ACC112 (cell line): ENCODE measurements around the gene ARRB1.
"Not testable (repeated sequence)": the region's sequence is repeated elsewhere in the genome, so short reads cannot be mapped to it uniquely, and the experiment has no call there.

Experiments
- H2AFZ ChIP-seq: fragments of 200-600 bp; sonication (generic); one replicate; pipeline ENCODE4 v1.6.0; 2017; ENCODE audit warnings: antibody characterized with exemption, low read length; ENCODE audit not compliant: unreplicated experiment
- H3K27ac ChIP-seq: fragments of 200-600 bp; sonication (generic); 2 replicates; pipeline ENCODE4 v1.5.1; 2014; ENCODE audit warnings: low read depth, mild to moderate bottlenecking, antibody characterized with exemption, low read length, moderate library complexity
- H3K27me3 ChIP-seq: fragments of 200-600 bp; sonication (generic); 2 replicates; pipeline ENCODE4 v1.6.1; 2014; ENCODE audit warnings: mild to moderate bottlenecking, antibody characterized with exemption, low read length, moderate library complexity, mixed read lengths; ENCODE audit not compliant: insufficient read depth
- H3K36me3 ChIP-seq: fragments of 200-600 bp; sonication (generic); 2 replicates; pipeline ENCODE4 v1.6.1; 2016; ENCODE audit warnings: mild to moderate bottlenecking, antibody characterized with exemption, low read length, moderate library complexity, mixed read lengths; ENCODE audit not compliant: insufficient read depth
- H3K4me1 ChIP-seq: fragments of 200-600 bp; sonication (generic); one replicate; pipeline ENCODE4 v1.6.1; 2016; ENCODE audit warnings: low read length, mixed read lengths; ENCODE audit not compliant: insufficient read depth, unreplicated experiment, control insufficient read depth
- H3K4me3 ChIP-seq: fragments of 200-600 bp; sonication (generic); 2 replicates; pipeline ENCODE4 v1.5.1; 2014; ENCODE audit warnings: mild to moderate bottlenecking, low read depth, low read length
- H3K79me2 ChIP-seq: fragments of 200-600 bp; sonication (generic); one replicate; pipeline ENCODE4 v1.6.0; 2016; ENCODE audit warnings: low read length; ENCODE audit not compliant: control insufficient read depth, unreplicated experiment, insufficient read depth

Gene ARRB1

GRCh38 chr11:75308986-75309385 lies 42.5 kb downstream of the ARRB1 start:
- Histone ChIP-seq H3K4me3 (no peak overlapping the region), H3K27ac (no peak overlapping the region), H3K4me1 (peaks cover 29% of the 10 kb centered on the region), H3K27me3 (no peaks in the 10 kb centered on the region), H3K36me3 (no peaks in the 10 kb centered on the region), H2AFZ (no peak overlapping the region), H3K79me2 (no peaks in the 10 kb centered on the region)

- no peaks in the 10 kb centered on the region for H3K79me2 ChIP-seq
- H3K4me1 ChIP-seq = peaks cover 21% of the 10 kb centered on the region
- H3K36me3 ChIP-seq = no peaks in the 10 kb centered on the region
- no peak overlapping the region for H3K27ac ChIP-seq
- no peaks in the 10 kb centered on the region for H3K27me3 ChIP-seq
- no peak overlapping the region for H3K4me3 ChIP-seq
- no peak overlapping the region for H2AFZ ChIP-seq
Observed at GRCh38 chr11:75308116-75308515, 43.3 kb downstream of the ARRB1 start.

- Histone ChIP-seq H3K79me2 (no peaks in the 10 kb centered on the region), H3K27ac (no peak overlapping the region), H3K4me1 (peaks cover 14% of the 10 kb centered on the region), H3K4me3 (no peak overlapping the region), H3K27me3 (no peaks in the 10 kb centered on the region), H3K36me3 (no peaks in the 10 kb centered on the region), H2AFZ (no peak overlapping the region)
Observed at GRCh38 chr11:75307058-75307457, 44.4 kb downstream of the ARRB1 start.

GRCh38 chr11:75306529-75306928 lies 44.9 kb downstream of the ARRB1 start:
- peaks cover 9% of the 10 kb centered on the region for H3K4me1 ChIP-seq
- H2AFZ ChIP-seq = no peak overlapping the region
- H3K4me3 ChIP-seq = no peak overlapping the region
- H3K36me3 ChIP-seq = no peaks in the 10 kb centered on the region
- no peaks in the 10 kb centered on the region for H3K79me2 ChIP-seq
- H3K27me3 ChIP-seq = no peaks in the 10 kb centered on the region
- H3K27ac ChIP-seq = no peak overlapping the region

- Histone ChIP-seq H2AFZ (no peak overlapping the region), H3K4me3 (no peak overlapping the region), H3K4me1 (peaks cover 3% of the 10 kb centered on the region), H3K27ac (no peak overlapping the region), H3K36me3 (no peaks in the 10 kb centered on the region), H3K79me2 (no peaks in the 10 kb centered on the region), H3K27me3 (no peaks in the 10 kb centered on the region)
Observed at GRCh38 chr11:75305993-75306392, 45.5 kb downstream of the ARRB1 start.

GRCh38 chr11:75305452-75305851 lies 46.0 kb downstream of the ARRB1 start:
- Histone ChIP-seq H3K27me3 (no peaks in the 10 kb centered on the region), H3K36me3 (no peaks in the 10 kb centered on the region), H3K27ac (no peak overlapping the region), H3K79me2 (no peaks in the 10 kb centered on the region), H2AFZ (no peak overlapping the region), H3K4me3 (no peak overlapping the region), H3K4me1 (no peaks in the 10 kb centered on the region)

- H3K27me3 ChIP-seq, H3K4me1 ChIP-seq: not testable (repeated sequence)
Observed at GRCh38 chr11:75304941-75305340, 46.5 kb downstream of the ARRB1 start.

GRCh38 chr11:75303544-75304224 lies 47.8 kb downstream of the ARRB1 start:
- Histone ChIP-seq H3K4me1 (no peaks in the 10 kb centered on the region), H3K4me3 (no peak overlapping the region), H3K36me3 (no peaks in the 10 kb centered on the region), H2AFZ (no peak overlapping the region), H3K79me2 (no peaks in the 10 kb centered on the region), H3K27me3 (no peaks in the 10 kb centered on the region), H3K27ac (no peak overlapping the region)

More at GRCh38 chr11:75304941-75305340, 46.5 kb downstream of the ARRB1 start:
- H3K79me2 ChIP-seq, H3K36me3 ChIP-seq, H2AFZ ChIP-seq, H3K4me3 ChIP-seq, H3K27ac ChIP-seq: not testable (repeated sequence)

GRCh38 chr11:75302371-75302770 lies 49.1 kb downstream of the ARRB1 start:
- no peaks in the 10 kb centered on the region for H3K4me1 ChIP-seq
- no peaks in the 10 kb centered on the region for H3K27me3 ChIP-seq
- no peaks in the 10 kb centered on the region for H3K36me3 ChIP-seq
- no peaks in the 10 kb centered on the region for H3K79me2 ChIP-seq
- H3K27ac ChIP-seq = no peak overlapping the region
- no peak overlapping the region for H2AFZ ChIP-seq
- H3K4me3 ChIP-seq = no peak overlapping the region

GRCh38 chr11:75301601-75302345 lies 49.7 kb downstream of the ARRB1 start:
- no peaks in the 10 kb centered on the region for H3K4me1 ChIP-seq
- no peaks in the 10 kb centered on the region for H3K79me2 ChIP-seq
- H3K27me3 ChIP-seq = no peaks in the 10 kb centered on the region
- H3K4me3 ChIP-seq = no peak overlapping the region
- H3K36me3 ChIP-seq = no peaks in the 10 kb centered on the region
- no peak overlapping the region for H2AFZ ChIP-seq
- H3K27ac ChIP-seq = no peak overlapping the region

GRCh38 chr11:75301131-75301530 lies 50.3 kb downstream of the ARRB1 start:
- H3K79me2 ChIP-seq = no peaks in the 10 kb centered on the region
- no peaks in the 10 kb centered on the region for H3K27me3 ChIP-seq
- no peak overlapping the region for H2AFZ ChIP-seq
- H3K36me3 ChIP-seq = no peaks in the 10 kb centered on the region
- H3K4me1 ChIP-seq = no peaks in the 10 kb centered on the region
- H3K27ac ChIP-seq = no peak overlapping the region
- no peak overlapping the region for H3K4me3 ChIP-seq
